HG03060 (cell line): ENCODE data around the gene GPR135.

Source experiments
- ATAC-seq: cut with Tn5 transposase; IDR thresholded peaks from one replicate; pipeline ENCODE4 v1.9.1; 2021; ENCODE audit warnings: low read depth, moderate number of reproducible peaks; ENCODE audit not compliant: unreplicated experiment

The GPR135 gene, protein sequence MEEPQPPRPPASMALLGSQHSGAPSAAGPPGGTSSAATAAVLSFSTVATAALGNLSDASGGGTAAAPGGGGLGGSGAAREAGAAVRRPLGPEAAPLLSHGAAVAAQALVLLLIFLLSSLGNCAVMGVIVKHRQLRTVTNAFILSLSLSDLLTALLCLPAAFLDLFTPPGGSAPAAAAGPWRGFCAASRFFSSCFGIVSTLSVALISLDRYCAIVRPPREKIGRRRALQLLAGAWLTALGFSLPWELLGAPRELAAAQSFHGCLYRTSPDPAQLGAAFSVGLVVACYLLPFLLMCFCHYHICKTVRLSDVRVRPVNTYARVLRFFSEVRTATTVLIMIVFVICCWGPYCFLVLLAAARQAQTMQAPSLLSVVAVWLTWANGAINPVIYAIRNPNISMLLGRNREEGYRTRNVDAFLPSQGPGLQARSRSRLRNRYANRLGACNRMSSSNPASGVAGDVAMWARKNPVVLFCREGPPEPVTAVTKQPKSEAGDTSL

GRCh38 chr14:59465316-59466135 lies at the start of gene GPR135:
TSS of gene GPR135 (minus strand) at chr14:59465380. CDS start at chr14:59465226, 154 bp downstream.
- ATAC-seq, result no peak

GRCh38 chr14:59511916-59512575 lies 46.9 kb upstream of the GPR135 start:
- ATAC-seq, result no peak

DNA sequence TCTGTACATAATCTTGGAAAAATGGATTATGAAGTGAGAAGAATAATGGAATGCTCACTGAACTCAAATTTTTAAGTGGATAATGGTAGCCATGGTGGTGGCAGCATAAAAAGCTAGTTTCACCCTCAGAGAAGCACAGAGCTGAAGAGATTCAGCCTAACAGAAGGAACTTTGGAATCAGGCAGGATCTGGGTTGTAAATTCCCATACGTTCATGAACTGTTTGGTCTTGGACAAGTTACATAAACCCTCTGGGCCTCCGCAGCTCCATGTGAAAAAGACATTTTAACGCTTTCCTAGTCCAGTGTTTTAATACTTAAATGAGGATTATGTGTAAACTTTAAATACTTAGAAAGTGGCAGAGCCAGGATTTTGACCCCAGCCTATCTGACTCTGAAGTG lies 45.8 kb upstream of the GPR135 start:
- ATAC-seq, result no peak

DNA sequence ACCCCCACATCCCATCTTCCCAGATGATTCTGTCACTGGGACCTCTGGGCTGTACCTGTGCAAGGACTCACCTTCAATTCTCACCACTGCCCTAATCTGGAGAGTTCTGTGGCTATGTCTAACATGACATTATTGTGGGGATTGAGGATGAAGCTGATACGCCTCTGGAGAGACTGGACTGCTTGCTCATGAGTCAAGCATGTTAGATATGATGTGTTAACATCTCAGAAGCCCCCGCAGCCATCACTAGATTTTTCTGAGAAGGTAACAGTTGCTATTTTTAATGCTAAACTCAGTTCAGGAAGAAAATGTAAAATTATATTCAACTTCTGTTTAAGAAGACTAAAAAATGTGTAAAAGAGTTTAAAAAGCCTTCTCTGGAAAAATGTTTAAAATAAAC lies 44.8 kb upstream of the GPR135 start:
- no peak for ATAC-seq

DNA sequence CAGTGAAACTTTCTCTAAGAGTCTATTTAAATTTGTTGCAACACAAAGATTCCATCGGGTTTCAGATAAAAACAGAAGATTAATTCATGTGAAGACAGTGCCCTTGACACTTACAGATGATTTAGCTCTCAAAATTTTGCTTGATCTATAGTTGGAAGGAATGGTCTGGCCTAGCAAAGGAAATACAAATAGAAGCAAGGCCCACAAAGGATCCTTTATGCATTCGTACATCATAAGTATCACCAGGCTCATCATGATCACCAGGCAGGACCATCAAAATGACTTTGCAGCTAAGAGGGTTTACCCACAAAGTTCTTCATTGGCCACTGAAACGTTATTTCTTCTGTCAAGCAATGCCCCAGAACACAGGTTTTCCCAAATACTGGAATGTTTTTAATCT lies 43.9 kb upstream of the GPR135 start:
- ATAC-seq, result no peak

- no peak for ATAC-seq
Measured at GRCh38 chr14:59507752-59508103, 42.5 kb upstream of the GPR135 start.

- ATAC-seq, result peak; percentile 67
Measured at GRCh38 chr14:59507063-59507751, 42.0 kb upstream of the GPR135 start.

- no peak for ATAC-seq
Measured at GRCh38 chr14:59503256-59503655, 38.1 kb upstream of the GPR135 start.

GRCh38 chr14:59500732-59501131 lies 35.6 kb upstream of the GPR135 start:
- no peak for ATAC-seq

DNA sequence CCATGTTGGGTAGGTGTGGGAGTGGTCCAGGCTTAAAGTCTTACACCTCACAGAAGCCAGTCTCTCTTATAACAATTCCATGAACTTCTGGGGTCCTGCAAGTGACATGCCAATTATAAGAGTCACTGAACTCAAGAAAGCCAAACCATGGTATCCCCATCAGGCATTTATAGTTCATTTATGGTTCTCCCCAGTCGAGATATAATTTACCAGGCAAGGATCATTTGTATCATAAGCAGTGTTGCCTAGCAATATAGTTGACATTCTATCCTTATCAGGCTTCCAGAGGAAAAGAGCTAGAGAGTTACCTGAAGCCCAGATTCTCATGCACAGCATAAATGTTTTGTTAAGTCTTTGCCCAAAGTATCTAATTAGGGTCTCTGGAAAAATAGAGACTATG lies 27.2 kb upstream of the GPR135 start:
- no peak for ATAC-seq

DNA sequence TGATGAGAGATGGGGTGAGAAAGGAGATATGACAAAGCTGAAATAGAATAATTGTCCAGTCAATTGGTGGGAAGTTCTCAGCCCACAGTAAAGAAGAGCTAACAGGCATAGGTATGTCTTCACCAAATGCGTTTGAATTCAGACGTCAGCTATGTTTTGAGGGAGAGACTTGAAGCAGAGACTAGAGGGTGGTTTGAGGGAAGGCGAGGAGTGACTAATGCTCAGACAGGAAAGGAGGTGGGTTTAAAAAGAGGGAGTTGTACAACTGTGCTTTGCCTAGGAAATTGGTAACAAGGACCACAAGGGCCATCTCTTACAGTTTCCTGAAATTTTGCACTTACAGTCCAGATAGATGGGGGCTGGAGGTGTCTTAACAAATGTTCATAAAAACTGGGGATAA lies 25.6 kb upstream of the GPR135 start:
- ATAC-seq, result no peak

GRCh38 chr14:59484639-59485175 lies 19.5 kb upstream of the GPR135 start:
- peak; percentile 20 for ATAC-seq

DNA sequence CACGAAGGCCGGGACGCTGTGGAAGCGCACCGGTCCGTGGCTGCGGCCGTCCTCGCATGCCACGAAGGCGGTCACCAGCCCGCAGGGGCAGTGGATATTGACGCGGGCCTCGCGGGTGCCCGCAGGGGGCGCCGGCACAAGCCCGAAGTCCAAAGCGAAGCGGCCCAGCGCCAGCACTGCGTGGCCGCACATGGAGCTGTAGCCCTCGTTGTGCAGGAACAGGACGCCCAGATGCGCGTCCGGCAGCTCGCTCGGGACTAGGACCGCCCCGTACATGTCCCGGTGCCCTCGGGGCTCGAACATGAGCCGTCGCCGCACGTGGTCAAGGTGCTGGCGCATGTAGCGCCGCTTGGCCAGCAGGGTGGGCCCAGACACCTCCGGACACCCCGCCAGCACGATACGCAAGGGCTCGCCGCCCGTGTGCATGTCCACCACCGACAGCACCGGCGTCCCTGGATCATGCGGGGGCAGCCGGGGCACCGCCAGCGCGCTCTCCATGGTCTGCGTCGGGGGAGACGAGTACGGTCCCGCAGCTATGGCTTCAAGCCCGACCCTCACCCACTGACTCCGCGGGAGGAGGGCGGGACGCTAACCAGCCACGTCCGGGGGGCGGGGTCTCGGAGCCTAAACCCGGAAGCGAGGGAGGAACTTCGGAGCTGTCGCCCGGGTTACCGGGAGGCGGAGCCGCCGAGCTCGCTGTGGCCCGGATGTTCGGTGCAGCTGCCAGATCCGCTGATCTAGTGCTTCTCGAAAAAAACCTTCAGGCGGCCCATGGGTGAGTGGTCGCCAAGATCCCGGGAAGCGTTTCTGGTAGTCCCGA lies 18.8 kb upstream of the GPR135 start, which contains the start of the genes JKAMP and L3HYPDH:
JKAMP (plus strand) TSS at position 699 of the 820 bp plus-strand sequence; CDS start at position 772, 73 bp downstream.
L3HYPDH (minus strand) TSS at position 590 of the 820 bp plus-strand sequence; CDS start at position 498, 92 bp downstream.
- ATAC-seq, result peak; percentile 70

GRCh38 chr14:59483363-59483762 lies 18.2 kb upstream of the GPR135 start:
- ATAC-seq, result no peak

GRCh38 chr14:59482541-59483331 lies 17.6 kb upstream of the GPR135 start:
- ATAC-seq, result no peak

GRCh38 chr14:59481871-59482540 lies 16.8 kb upstream of the GPR135 start:
- no peak for ATAC-seq

- ATAC-seq, result no peak
Measured at GRCh38 chr14:59481407-59481806, 16.2 kb upstream of the GPR135 start.

GRCh38 chr14:59480166-59480565 lies 15.0 kb upstream of the GPR135 start:
- ATAC-seq, result no peak
